GM20000 (cell line): ENCODE measurements around the gene RRAD.
A peak's percentile ranks its signal among the peaks of the same experiment; 100 is the strongest.
"Not testable (repeated sequence)": the region's sequence is repeated elsewhere in the genome, so short reads cannot be mapped to it uniquely, and the experiment has no call there.

Source experiments
- DNase-seq: peaks from one replicate; pipeline ENCODE4 v3.0.0; 2012; ENCODE audit warnings: low spot score
- CTCF ChIP-seq: IDR thresholded peaks from 2 replicates; pipeline ENCODE4 v1.5.1; 2012; ENCODE audit warnings: mild to moderate bottlenecking, control low read depth; ENCODE audit errors: extremely low read depth, missing control alignments

RRAD gene

DNA sequence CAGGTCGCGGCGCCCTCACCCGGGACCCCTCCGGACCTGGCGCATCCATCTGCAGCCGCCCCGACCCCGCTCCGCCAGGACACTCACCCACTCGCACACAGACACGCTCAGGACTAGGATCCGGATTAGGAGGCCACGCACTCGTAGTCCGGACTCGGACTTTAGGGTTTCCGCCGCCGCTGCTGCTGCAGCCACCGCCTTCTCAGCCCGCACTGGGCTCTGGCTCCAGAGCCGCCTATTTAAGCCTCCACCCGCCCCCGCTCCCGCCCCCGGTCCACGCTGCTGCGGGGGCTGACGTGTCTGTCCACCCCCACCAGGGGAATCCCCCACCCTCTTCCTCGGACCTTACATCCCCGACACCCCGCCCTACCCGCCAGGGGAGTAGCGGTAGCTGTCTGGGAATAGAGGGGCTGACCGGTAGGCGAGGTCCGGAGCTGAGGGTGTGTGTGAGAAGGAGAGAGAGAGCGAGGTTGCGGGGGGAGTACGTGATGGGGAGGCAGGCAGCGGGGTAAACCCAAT lies at the start of gene RRAD:
RRAD (minus strand) TSS at position 214 of the 519 bp plus-strand sequence. CDS start 356 bp downstream, outside the sequence.
- peak; percentile 59 for DNase-seq

GRCh38 chr16:66974932-66975246 lies 49.6 kb upstream of the RRAD start:
- not testable (repeated sequence) for DNase-seq

More for the DNA sequence above, at the start of gene RRAD:
- no peak for TF ChIP-seq CTCF

GRCh38 chr16:66974156-66974931 lies 49.0 kb upstream of the RRAD start:
- DNase-seq: not testable (repeated sequence)

- no peak for TF ChIP-seq CTCF
- DNase-seq: no peak
Measured at GRCh38 chr16:66973716-66974115, 48.4 kb upstream of the RRAD start.

DNA sequence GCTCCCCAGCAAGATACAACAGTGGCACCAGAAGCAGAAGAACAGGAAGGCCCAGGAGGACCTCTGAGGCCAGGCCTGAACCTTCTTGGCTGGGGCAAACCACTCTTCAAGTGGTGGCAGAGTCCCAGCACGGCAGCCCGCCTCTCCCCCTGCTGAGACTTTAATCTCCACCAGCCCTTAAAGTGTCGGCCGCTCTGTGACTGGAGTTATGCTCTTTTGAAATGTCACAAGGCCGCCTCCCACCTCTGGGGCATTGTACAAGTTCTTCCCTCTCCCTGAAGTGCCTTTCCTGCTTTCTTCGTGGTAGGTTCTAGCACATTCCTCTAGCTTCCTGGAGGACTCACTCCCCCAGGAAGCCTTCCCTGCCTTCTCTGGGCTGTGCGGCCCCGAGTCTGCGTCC lies 47.6 kb upstream of the RRAD start:
- TF ChIP-seq CTCF: no peak
- no peak for DNase-seq

GRCh38 chr16:66970775-66971720 lies 45.7 kb upstream of the RRAD start:
- no peak for DNase-seq
- TF ChIP-seq CTCF: no peak

DNA sequence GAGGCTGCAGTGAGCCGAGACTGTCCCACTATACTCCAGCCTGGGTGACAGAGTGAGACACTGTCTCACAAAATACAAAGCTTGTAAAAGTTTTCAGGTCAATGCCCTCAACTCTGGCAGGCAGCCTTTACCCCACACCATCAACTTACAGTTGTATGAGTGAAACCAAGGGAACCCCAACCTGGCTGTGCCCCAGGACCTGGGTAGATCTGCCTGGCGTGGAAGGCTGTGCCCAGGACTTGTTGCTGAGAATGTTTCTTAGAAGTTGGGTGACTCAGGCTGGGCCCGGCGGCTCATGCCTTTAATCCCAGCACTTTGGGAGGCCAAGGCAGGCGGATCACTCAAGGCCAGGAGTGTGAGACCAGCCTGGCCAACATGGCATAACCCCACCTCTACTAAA lies 43.5 kb upstream of the RRAD start:
- TF ChIP-seq CTCF: no peak
- DNase-seq: no peak

GRCh38 chr16:66964049-66964448 lies 38.7 kb upstream of the RRAD start:
- no peak for DNase-seq
- TF ChIP-seq CTCF: no peak
